HuH-7 (cell line): ENCODE measurements around the gene SMCO1.
"Not testable (repeated sequence)": the region's sequence is repeated elsewhere in the genome, so short reads cannot be mapped to it uniquely, and the experiment has no call there.

Experiments
- DNase-seq: peaks from one replicate; pipeline ENCODE4 v3.0.0; 2011; ENCODE audit warnings: low spot score

The SMCO1 gene

GRCh38 chr3:196521291-196521690 lies 6.1 kb upstream of the SMCO1 start:
- DNase-seq = not testable (repeated sequence)

- no peak for DNase-seq
These were observed 4.6 kb upstream of the SMCO1 start for GRCh38 chr3:196519718-196520082.

GRCh38 chr3:196518966-196519717 lies 4.0 kb upstream of the SMCO1 start:
- DNase-seq = peak; percentile 48

GRCh38 chr3:196517919-196518318 lies 2.8 kb upstream of the SMCO1 start:
- no peak for DNase-seq

GRCh38 chr3:196517162-196517800 lies 2.1 kb upstream of the SMCO1 start:
- no peak for DNase-seq

GRCh38 chr3:196514350-196514716 lies 813 bp downstream of the SMCO1 start:
- DNase-seq = no peak

- DNase-seq = no peak
These were observed 1.3 kb downstream of the SMCO1 start for GRCh38 chr3:196513697-196514349.

- not testable (repeated sequence) for DNase-seq
These were observed 3.3 kb downstream of the SMCO1 start for GRCh38 chr3:196511646-196512425.

- not testable (repeated sequence) for DNase-seq
These were observed 4.0 kb downstream of the SMCO1 start for GRCh38 chr3:196511108-196511507.

GRCh38 chr3:196506687-196507086 lies 8.5 kb downstream of the SMCO1 start:
- DNase-seq = no peak

GRCh38 chr3:196504556-196504955 lies 10.6 kb downstream of the SMCO1 start:
- DNase-seq = no peak

GRCh38 chr3:196504077-196504398 lies 11.1 kb downstream of the SMCO1 start:
- DNase-seq = not testable (repeated sequence)

GRCh38 chr3:196503196-196504076 lies 11.7 kb downstream of the SMCO1 start, which contains the start of gene RNF168:
Gene RNF168, minus strand, starts transcription at chr3:196503768. Its CDS starts 595 bp downstream, at chr3:196503173.
- peak; percentile 94 for DNase-seq

- peak; percentile 43 for DNase-seq
These were observed 12.4 kb downstream of the SMCO1 start for GRCh38 chr3:196502775-196503195.

- no peak for DNase-seq
These were observed 13.7 kb downstream of the SMCO1 start for GRCh38 chr3:196501316-196502044.

GRCh38 chr3:196499807-196500524 lies 15.2 kb downstream of the SMCO1 start:
- no peak for DNase-seq

- DNase-seq = no peak
These were observed 16.1 kb downstream of the SMCO1 start for GRCh38 chr3:196499061-196499460.

- no peak for DNase-seq
These were observed 16.8 kb downstream of the SMCO1 start for GRCh38 chr3:196498297-196498696.

GRCh38 chr3:196496183-196496582 lies 19.0 kb downstream of the SMCO1 start:
- no peak for DNase-seq

GRCh38 chr3:196493292-196493691 lies 21.9 kb downstream of the SMCO1 start:
- no peak for DNase-seq
